HG02885 (cell line): ENCODE data around the gene TBC1D7.

ENCODE experiments used
- ATAC-seq: cut with Tn5 transposase; IDR thresholded peaks from one replicate; pipeline ENCODE4 v1.9.1; 2021; ENCODE audit warnings: mild to moderate bottlenecking; ENCODE audit not compliant: unreplicated experiment, poor library complexity

The TBC1D7 gene

GRCh38 chr6:13328076-13328874 lies at the start of gene TBC1D7:
Gene TBC1D7, minus strand, starts transcription at chr6:13328537. Its CDS starts 1,639 bp downstream, at chr6:13326898.
- peak; percentile 90 for ATAC-seq

- no peak for ATAC-seq
These were observed 48.9 kb upstream of the TBC1D7 start for GRCh38 chr6:13377054-13377758.

- peak; percentile 81 for ATAC-seq
These were observed 47.1 kb upstream of the TBC1D7 start for GRCh38 chr6:13375360-13375878.

GRCh38 chr6:13373919-13374318 lies 45.6 kb upstream of the TBC1D7 start:
- ATAC-seq = no peak

GRCh38 chr6:13373488-13373886 lies 45.1 kb upstream of the TBC1D7 start:
- ATAC-seq = no peak

- no peak for ATAC-seq
These were observed 44.6 kb upstream of the TBC1D7 start for GRCh38 chr6:13372688-13373487.

GRCh38 chr6:13372076-13372475 lies 43.7 kb upstream of the TBC1D7 start:
- ATAC-seq = no peak

- ATAC-seq = no peak
These were observed 43.2 kb upstream of the TBC1D7 start for GRCh38 chr6:13371421-13372072.

- ATAC-seq = no peak
These were observed 42.3 kb upstream of the TBC1D7 start for GRCh38 chr6:13370623-13371022.

- no peak for ATAC-seq
These were observed 41.3 kb upstream of the TBC1D7 start for GRCh38 chr6:13369591-13369990.

- ATAC-seq = no peak
These were observed 40.4 kb upstream of the TBC1D7 start for GRCh38 chr6:13368731-13369115.

- ATAC-seq = no peak
These were observed 39.9 kb upstream of the TBC1D7 start for GRCh38 chr6:13368079-13368730.

GRCh38 chr6:13367396-13367795 lies 39.1 kb upstream of the TBC1D7 start:
- ATAC-seq = no peak

GRCh38 chr6:13365320-13365719 lies 37.0 kb upstream of the TBC1D7 start:
- no peak for ATAC-seq

- ATAC-seq = no peak
These were observed 36.5 kb upstream of the TBC1D7 start for GRCh38 chr6:13364842-13365241.

- no peak for ATAC-seq
These were observed 34.1 kb upstream of the TBC1D7 start for GRCh38 chr6:13362412-13362811.

- ATAC-seq = no peak
These were observed 32.6 kb upstream of the TBC1D7 start for GRCh38 chr6:13360671-13361540.

- no peak for ATAC-seq
These were observed 30.9 kb upstream of the TBC1D7 start for GRCh38 chr6:13359287-13359686.

- ATAC-seq = no peak
These were observed 30.2 kb upstream of the TBC1D7 start for GRCh38 chr6:13358511-13358910.
